Renal cortical epithelial cell (primary cell): ENCODE results near the gene GDPD5. TPM values are rescaled to one million over a fixed set of nuclear protein-coding genes. Genes with fewer than 3 reads are reported as not detected.

ENCODE experiments used
- DNase-seq: peaks from one replicate; pipeline ENCODE4 v3.0.0-alpha.2; 2011; ENCODE audit warnings: low read depth
- total RNA-seq: library from RNA; depleted of rRNA; stranded (reverse); fragments of >200 nt; gene quantifications from 2 replicates; pipeline ENCODE4 v1.2.3, GENCODE V29; 2014

GDPD5 gene
- total RNA-seq, 1 donor from 2014 or later: 3.0 TPM

GRCh38 chr11:75490221-75491181 lies 35.2 kb downstream of the GDPD5 start:
- DNase-seq: peak; percentile 61

- no peak for DNase-seq
Observed at GRCh38 chr11:75487365-75487764, 38.4 kb downstream of the GDPD5 start.

GRCh38 chr11:75485742-75486141 lies 40.0 kb downstream of the GDPD5 start:
- DNase-seq: no peak

DNA sequence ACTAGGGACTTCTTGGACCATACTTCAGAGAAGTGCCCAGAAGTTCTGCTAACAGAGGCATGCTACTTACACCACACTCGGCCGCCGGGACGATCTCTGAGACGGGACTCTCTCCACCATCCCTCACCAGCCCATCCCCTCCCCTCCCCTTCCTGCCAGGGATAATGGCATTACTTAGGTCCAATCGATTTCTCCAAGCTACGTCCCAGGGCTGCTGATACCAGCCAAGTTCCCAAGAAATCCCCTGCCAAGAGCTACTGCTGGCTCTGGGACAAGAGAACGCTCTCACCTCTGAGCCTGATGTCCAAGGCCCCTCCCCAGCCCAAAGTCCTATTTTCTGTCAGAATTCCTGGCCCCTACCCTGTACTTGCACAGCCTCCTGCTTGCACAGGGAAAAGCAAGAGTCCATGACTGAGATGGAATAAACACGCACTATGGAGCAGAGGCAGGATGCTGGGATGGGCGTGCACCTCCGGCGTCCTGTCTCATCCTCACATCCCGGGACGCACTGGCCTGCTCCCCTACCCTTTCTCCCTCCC lies 42.7 kb downstream of the GDPD5 start:
- no peak for DNase-seq

GRCh38 chr11:75481922-75482606 lies 43.7 kb downstream of the GDPD5 start:
- DNase-seq: no peak

- no peak for DNase-seq
Observed at GRCh38 chr11:75481223-75481921, 44.4 kb downstream of the GDPD5 start.

DNA sequence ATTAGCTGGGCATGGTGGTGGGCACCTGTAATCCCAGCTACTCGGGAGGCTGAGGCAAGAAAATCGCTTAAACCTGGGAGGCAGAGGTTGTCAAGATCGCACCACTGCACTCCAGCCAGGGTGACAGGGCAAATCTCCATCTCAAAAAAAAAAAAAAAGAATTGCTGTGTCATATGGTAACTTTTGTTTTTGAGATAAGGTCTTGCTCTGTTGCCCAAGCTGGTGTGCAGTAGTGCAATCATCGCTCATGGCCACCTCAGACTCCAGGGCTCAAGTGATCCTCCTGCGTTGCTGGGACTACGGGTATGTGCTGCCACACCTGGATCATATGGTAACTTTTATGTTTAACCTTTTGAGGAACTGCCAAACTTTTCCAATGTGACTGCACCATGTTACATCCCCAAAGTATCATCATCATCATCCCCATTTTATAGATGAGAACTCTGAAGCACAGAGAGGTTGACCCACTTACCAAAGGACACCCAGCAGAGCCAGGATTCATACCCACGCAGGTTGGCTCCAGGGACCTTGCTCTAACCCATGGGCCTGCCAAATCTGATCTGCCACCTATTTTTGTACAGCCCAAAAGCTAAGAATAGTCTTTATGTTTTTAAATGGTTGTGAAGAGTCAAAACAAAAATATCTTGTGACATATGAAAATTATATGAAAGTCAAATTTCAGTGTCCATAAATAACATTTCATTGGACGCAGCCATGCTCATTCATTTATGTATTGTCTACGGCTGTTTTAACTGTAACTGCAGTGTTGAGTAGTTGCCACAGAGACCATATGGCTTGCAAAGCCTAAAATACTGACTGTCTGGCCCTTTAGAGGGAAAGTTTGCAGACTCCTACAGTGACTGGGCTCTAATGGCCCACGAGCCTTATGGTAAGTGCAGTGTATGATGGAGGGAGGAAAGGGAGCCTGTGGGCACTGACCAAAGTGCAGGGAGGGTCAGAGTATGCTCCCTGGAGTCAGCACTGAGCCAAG lies 45.3 kb downstream of the GDPD5 start:
- no peak for DNase-seq

DNA sequence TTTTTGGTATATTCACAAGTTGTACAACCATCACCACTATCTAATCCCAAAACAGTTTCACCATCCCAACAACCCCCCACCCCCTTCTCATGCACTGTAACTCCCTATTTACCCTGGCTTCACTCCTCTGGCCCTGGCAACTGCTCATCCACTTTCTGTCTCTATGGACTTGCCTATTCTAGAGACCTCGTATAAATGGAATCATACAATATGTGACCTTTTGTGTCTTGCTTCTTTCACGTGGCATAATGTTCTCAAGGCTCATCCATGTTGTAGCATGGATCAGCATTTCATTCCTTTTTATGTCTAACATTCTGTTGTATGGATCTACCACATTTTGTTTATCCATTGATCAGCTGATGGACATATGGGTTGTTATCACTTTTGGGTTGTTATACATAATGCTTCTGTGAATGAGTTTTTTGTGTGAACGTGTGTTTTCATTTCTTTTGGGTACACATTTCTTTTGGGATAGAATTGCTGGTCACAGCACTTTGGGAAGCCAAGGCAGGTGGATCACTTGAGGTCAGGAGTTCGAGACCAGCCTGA lies 46.1 kb downstream of the GDPD5 start:
- no peak for DNase-seq

DNA sequence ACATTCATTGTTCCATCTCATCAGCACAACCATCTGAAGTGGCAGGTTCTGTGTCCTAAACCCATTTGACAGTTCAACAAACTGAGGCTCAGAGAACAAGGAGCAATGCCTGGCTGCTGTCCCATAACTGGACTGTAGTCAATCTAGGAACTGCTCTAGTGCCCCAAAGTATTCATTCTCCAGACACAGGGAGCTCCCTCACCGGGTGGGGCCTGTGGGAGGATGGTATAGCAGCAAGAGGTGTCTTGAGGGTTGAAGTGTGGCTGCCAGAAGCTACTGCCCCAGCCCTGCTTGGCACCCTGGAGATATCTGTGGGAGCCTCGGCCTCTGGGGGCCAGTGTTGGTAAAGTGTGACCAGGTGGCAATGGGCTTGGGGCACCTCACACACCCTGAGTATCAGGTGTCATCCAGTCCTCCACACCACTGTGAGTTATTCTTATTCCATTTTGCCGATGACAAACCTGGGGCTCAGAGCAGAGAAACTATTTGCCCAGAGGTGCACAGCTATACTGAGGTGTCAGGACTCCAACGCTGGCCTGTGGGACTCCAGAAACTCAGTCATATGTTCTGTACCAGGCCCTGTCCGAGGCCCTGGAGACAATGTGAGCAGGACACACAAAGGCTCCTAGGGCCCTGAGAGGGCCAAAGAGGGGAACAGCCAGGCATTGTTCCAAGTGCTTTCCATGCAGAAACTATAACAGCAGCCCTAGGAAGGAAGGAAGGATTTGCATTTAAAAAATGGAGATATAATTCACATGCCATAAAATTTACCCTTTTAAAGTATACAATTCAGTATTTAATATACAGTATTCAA lies 46.8 kb downstream of the GDPD5 start:
- DNase-seq: no peak

DNA sequence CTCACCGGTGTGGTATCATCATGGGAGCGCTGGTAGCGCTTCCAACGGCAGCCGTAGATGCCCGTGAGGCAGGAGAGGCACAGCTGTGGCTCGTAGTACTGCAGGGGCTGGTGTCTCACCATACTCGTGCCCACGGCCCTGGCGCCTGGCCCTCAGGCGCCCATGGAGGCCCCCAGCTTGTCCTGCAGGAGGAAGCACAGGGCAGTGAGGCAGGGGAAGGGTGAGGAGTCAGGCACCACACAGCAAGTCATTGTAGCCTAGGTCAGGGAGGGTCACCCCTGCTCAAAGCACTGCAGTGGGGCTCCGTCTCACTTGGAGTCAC lies 48.2 kb downstream of the GDPD5 start:
- no peak for DNase-seq

- no peak for DNase-seq
Observed at GRCh38 chr11:75476739-75477613, 48.8 kb downstream of the GDPD5 start.

DNA sequence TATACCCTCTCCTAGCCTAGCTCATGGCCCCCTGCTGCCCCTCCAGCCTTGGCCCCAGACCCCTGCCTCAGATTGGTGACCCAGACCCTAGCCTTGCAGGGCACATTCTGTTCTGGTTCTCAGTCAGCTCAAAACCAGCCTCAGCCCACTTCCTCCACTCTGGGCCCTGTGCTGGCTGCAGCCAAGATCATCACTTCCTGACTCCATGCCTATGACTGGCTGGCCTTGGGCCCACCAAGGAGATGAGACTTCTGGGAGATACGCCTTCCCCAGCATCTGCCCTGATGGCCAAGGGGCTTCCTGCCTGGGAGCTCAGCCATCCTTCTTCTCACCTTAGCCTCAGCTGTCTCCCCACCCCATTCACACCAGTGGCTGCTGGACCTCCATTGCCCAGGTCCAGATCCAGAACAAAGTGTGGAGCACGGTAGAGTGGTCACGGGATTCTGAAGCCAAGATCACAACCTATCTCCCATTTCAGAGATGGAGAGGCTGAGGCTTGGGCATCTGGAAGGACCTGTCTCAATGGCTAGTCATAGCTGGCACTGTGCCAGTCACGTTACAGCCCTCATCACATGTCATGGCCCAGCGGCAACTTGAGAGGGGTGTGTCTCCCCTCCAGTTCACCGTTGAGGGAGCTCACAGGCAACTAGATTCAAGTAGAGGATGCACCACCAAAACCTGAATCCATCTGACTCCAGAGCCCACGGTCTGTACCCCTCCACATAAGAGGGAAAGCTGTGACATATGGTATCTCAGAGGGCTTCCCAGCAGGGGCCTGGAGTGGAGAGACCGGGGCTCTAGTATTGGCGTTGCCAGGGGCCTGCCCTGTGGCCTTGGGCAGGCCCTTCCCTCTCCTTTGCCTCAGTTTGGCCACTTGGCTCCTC lies 49.7 kb downstream of the GDPD5 start:
- DNase-seq: no peak

DNA sequence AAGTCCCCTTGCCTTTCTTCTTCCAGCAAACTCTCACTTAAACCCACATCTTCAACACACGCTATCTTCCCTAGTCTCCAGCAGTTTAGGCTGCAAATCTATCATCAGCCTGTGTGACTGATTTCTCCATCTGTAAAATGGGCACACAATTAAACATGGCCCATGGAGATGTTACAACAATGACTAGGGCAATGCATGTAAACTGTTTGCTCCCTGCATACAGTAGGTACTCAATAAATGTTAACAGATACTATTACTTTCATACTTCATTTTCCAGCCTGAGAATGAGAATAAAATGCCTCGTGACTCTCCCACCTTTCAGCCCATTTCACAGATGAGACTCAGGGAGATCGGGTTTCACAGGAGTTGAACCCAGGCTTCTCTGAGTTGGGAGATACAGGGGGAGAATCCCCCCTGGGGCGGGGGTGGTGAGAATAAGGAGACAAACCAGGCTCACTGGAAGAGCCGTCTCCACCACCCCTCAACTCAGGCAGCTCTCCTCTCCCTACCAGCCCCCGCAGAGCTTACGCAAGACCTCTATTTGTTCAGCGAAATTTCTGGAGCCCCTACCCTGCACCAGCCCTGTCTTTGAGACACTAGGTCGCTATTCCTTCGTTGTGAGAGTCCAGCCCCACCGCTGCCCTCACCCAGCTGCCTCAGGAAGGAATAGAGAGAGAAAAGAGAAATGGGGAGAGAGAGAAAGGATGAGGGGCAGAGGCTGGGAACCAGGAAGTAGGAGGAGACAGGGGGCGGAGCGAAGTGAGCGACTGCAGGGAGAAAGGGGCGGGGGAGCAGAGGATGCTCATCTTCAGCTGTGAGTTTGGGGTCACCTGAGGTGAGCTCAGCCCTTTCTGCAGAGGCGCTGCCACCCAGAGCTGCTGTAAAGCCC lies 50.6 kb downstream of the GDPD5 start:
- no peak for DNase-seq

DNA sequence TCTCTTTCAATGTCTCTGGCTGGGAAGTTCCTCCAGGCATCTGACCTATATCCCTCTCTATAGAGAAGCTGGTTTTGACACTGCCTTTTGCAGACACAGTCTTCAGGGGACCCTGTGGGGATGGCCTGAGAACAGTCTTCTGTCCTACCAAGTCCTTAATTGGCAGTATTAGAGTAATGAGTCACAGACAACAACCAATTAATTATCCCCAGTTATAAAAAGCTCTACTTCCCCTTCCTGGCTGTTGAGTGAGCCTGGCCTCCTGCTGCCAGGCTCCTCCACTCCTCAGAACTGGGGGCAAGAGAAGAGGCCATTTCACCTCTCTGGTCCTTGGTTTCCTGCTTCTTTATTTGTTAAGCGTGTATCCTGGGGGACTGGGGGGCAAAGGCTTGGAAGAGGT lies 51.5 kb downstream of the GDPD5 start:
- DNase-seq: peak; percentile 34

DNA sequence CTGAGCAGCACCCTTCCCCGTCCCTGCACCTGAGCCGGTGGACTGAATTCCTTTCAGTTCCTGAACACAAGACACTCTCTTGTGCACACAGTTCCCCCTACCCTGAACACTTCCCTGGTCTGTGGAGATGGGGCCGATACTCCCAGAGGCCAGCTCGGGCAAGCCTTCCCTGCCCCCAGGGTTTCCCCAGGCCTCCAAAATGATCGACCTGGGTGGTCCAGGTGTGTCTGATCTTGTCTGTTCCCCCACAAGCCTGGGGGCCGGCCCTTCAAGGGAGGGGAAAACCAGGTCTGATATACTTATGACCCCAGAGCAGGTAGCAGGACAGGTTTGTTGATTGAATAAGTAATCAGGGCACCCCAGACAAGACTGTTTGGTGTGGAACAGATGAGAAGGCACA lies 52.1 kb downstream of the GDPD5 start:
- no peak for DNase-seq

DNA sequence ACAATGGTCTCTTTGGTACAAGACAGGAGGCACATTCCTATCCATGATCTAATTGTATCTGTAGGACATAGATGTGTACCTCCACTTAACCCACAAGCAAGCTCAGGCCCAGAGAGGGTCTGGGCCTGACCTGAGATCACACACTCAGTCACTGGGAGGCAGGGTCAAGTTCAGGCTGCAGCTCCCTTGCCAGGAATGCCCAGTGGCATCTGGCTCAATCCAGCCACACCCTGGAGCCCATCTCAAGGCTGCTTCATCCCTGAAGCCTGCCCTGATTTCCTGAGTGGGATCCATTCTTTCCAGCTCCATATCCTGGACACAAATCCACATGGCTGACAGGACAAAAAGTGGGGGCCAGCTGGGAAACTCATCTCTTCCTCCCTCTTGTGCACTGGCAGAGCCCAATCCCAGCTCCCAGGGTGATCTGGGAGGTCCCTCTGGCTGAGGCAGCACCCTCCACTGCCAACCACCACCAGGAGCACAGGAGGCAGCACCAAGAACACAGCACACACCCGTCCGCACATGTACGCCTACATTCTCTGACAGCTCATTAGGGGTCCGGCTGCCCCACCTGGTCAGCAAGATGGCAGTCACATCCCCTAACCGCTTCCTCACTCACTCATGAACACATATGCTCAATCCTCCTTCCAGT lies 53.5 kb downstream of the GDPD5 start:
- DNase-seq: no peak
